DND-41 (cell line): ENCODE measurements around the gene TBRG1.

Source experiments
- EZH2 ChIP-seq: IDR thresholded peaks from 3 replicates; pipeline ENCODE4 v1.6.1; 2012; ENCODE audit warnings: borderline replicate concordance, low read depth, mild to moderate bottlenecking, moderate library complexity, low read length, inconsistent platforms; ENCODE audit not compliant: severe bottlenecking
- TF ChIP-seq, protein P1 (sequence below): IDR thresholded peaks from 2 replicates; pipeline ENCODE4 v1.5.1; 2012; ENCODE audit warnings: borderline replicate concordance, low read length, moderate library complexity, mild to moderate bottlenecking; ENCODE audit not compliant: poor library complexity, severe bottlenecking; ENCODE audit errors: extremely low read depth

DNA sequence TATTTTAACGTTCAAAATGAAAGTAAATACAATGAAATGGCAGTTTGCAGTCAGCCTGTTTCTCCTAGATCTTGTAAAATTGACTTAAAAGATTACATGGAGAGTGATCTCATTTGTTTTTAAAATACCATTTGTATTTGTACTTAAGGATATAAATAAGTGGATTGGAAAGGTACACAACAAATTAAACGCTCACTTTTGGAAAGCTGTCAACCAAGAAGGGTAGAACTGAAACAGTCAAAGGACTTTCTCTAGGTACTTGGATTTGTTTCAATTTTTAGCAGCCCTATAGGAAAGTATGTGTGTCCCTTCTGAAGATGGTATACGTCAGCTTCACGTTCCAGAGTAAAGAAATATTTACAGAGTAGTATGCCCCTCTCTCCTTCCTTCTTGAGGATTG lies 7.3 kb downstream of the TBRG1 start:
- TF ChIP-seq, protein P1, sequence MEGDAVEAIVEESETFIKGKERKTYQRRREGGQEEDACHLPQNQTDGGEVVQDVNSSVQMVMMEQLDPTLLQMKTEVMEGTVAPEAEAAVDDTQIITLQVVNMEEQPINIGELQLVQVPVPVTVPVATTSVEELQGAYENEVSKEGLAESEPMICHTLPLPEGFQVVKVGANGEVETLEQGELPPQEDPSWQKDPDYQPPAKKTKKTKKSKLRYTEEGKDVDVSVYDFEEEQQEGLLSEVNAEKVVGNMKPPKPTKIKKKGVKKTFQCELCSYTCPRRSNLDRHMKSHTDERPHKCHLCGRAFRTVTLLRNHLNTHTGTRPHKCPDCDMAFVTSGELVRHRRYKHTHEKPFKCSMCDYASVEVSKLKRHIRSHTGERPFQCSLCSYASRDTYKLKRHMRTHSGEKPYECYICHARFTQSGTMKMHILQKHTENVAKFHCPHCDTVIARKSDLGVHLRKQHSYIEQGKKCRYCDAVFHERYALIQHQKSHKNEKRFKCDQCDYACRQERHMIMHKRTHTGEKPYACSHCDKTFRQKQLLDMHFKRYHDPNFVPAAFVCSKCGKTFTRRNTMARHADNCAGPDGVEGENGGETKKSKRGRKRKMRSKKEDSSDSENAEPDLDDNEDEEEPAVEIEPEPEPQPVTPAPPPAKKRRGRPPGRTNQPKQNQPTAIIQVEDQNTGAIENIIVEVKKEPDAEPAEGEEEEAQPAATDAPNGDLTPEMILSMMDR = no peak
- TF ChIP-seq EZH2 = no peak
